Body of pancreas (tissue), 4 donors: ENCODE measurements around the gene ACER3.

Source experiments
- CTCF ChIP-seq, 7 experiments: fragments of 450-650 bp in 4 of 7; fragments of 200-600 bp in 3 of 7; sonication (generic) in 3 of 7; IDR thresholded peaks; one replicate each; pipeline ENCODE4 v1.5.1; 2016 to 2019; ENCODE audit warnings: antibody characterized with exemption in 7 of 7
- POLR2A ChIP-seq, 3 donors: fragments of 450-650 bp; IDR thresholded peaks; one replicate each; pipeline ENCODE4 v1.6.1; 2016; ENCODE audit warnings: antibody characterized with exemption in 3 of 3, mild to moderate bottlenecking in 2 of 3

GRCh38 chr11:76903325-76903724 lies 42.6 kb downstream of the ACER3 start:
- TF ChIP-seq POLR2A (IDR thresholded peaks at IDR 0.05) (no peak), CTCF (IDR thresholded peaks at IDR 0.05) (no peak)
